HS-27A (cell line): Measurements from ENCODE around the gene QPRT.
"Not testable (repeated sequence)": the region's sequence is repeated elsewhere in the genome, so short reads cannot be mapped to it uniquely, and the experiment has no call there.

Source experiments
- DNase-seq: peaks from one replicate; pipeline ENCODE4 v3.0.0-alpha.2; 2012; ENCODE audit warnings: low read depth, missing footprints

The QPRT gene

DNA sequence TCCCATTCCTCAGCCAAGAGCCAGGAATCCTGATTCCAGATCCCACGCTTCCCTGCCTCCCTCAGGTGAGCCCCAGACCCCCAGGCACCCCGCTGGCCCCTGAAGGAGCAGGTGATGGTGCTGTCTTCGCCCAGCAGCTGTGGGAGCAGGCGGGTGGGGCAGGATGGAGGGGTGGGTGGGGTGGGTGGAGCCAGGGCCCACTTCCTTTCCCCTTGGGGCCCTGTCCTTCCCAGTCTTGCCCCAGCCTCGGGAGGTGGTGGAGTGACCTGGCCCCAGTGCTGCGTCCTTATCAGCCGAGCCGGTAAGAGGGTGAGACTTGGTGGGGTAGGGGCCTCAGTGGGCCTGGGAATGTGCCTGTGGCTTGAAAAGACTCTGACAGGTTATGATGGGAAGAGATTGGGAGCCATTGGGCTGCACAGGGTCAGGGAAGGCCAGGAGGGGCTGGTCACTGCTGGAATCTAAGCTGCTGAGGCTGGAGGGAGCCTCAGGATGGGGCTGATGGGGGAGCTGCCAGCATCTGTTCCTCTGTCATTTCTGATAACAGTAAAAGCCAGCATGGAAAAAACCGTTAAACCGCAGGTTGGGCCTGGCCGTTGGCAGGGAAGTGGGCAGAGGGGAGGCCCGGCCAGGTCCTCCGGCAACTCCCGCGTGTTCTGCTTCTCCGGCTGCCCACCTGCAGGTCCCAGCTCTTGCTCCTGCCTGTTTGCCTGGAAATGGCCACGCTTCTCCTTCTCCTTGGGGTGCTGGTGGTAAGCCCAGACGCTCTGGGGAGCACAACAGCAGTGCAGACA, 15.8 kb upstream of the QPRT start, which contains the start of gene SPN:
SPN (plus strand) TSS at position 232 of the 791 bp plus-strand sequence; CDS start at position 714, 482 bp downstream.
- DNase-seq, result no peak

DNA sequence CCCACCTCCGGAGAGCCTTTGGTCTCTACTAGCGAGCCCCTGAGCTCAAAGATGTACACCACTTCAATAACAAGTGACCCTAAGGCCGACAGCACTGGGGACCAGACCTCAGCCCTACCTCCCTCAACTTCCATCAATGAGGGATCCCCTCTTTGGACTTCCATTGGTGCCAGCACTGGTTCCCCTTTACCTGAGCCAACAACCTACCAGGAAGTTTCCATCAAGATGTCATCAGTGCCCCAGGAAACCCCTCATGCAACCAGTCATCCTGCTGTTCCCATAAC, 15.2 kb upstream of the QPRT start:
- DNase-seq, result no peak

DNA sequence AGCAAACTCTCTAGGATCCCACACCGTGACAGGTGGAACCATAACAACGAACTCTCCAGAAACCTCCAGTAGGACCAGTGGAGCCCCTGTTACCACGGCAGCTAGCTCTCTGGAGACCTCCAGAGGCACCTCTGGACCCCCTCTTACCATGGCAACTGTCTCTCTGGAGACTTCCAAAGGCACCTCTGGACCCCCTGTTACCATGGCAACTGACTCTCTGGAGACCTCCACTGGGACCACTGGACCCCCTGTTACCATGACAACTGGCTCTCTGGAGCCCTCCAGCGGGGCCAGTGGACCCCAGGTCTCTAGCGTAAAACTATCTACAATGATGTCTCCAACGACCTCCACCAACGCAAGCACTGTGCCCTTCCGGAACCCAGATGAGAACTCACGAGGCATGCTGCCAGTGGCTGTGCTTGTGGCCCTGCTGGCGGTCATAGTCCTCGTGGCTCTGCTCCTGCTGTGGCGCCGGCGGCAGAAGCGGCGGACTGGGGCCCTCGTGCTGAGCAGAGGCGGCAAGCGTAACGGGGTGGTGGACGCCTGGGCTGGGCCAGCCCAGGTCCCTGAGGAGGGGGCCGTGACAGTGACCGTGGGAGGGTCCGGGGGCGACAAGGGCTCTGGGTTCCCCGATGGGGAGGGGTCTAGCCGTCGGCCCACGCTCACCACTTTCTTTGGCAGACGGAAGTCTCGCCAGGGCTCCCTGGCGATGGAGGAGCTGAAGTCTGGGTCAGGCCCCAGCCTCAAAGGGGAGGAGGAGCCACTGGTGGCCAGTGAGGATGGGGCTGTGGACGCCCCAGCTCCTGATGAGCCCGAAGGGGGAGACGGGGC, 14.7 kb upstream of the QPRT start:
- DNase-seq, result no peak

DNA sequence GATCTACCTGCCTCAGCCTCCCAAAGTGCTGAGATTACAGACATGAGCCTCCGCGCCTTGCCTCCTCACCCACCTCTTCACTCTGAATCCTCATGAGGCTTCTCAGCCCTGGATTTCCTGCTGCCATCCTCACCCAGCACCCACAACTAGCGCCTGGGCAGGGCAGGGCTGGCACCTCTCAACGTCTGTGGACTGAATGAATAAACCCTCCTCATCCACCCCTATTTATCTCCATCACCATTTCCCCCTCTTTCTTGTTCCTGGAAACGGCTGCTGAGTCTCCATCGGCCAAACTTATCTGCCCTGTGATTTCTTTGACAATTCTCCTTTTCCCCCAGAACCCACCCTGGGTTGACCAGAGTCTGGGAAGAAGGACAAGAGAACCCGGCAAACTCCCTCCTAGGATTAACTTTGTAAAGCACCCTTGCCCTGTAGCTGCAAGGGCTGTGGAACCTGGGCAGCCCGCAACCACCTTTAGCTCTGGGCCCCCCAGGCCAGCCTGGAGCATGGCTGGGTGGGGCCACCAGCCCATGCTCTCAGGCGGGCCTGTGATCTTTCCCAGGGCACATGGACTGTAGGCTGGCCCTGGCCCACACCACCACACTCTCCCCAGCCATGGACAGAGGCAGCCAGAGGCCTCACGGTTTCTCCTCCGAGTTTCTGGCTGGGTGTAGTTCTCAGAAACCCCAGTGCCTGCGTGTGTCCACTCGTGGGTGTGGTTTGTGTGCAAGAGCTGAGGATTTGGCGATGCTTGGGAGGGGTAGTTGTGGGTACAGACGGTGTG, 13.5 kb upstream of the QPRT start:
- no peak for DNase-seq

DNA sequence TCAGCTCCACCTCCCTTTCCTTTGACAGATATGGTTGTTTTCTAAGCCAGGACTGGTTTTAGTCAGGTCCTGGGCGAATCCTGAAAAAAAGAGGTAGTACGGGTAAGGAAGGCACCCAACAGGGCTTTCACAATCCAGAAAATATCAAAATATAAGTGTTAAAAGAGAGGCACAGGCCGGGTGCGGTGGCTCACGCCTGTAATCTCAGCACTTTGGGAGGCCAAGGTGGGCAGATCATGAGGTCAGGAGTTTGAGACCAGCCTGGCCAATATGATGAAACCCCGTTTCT, 11.7 kb upstream of the QPRT start:
- not testable (repeated sequence) for DNase-seq

DNA sequence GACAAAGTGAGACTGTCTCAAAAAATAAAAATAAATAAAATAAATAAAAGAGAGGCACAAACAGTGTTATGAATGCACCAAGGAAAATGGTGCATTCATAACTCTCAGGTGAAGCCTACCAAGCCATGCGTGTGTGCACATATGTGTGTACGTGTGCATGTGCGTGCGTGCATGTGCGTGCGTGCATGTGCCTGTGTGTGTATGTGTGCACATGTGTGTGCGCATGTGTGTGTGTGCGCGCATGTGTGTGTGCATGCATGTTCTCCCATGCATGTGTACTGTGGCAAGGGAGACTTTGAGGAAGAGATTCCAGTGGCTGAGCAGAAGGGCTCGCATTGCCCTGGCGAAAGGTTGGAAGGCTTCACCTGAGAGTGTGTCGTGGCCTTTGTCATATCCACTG, 11.2 kb upstream of the QPRT start:
- DNase-seq, result no peak

DNA sequence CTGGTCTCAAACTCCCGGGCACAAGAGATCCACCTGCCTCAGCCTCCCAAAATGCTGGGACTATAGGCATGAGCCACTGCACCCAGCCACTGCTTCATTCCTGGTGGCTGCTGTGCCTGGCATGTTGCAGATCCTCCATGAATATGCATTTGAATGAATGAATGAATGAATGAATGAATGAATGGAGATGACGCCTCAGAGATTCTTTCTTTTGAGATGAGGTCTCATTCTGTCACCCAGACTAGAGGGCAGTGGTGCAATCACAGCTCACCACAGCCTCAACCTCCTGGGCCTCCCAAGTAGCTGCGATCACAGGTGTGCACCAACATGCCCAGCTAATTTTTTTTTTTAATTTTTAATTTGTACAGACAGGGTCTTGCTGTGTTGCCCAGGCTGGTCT, 10.7 kb upstream of the QPRT start:
- no peak for DNase-seq

DNA sequence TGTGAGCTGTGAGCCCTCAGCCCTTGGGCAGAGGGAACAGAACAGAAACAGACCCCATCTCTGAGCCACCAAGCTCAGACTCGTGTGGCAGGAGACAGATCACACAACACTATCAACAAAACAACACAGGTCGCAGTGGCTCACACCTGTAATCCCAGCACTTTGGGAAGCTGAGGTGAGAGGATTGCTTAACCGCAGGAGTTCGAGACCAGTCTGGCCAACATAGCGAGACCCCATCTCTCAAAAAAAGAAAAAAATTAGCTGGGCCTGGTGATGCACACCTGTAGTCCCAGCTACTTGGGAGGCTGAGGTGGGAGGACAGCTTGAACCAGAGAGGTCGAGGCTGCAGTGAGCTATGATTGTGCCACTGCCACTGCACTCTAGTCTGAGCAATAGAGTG, 5.5 kb upstream of the QPRT start:
- DNase-seq, result no peak

DNA sequence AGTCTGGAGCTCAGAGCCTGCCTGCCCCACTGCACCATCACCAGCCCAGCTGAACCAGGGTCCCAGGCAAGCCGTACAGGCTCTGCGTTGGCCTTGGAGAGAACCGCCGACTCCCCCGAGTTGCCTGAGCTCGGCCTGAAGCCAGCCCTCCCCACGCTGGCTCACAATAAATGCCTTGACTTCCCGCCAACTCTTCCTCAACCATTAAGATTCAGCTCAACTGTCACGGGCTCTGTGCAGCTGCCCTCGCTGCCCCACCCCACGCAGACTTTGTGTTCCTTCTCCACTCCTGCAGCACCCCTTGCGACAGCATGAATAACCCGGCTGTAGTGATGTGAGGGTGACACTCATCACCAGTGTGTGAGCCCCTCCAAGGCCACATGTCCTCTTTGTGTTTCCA, 4.8 kb upstream of the QPRT start:
- DNase-seq, result no peak

DNA sequence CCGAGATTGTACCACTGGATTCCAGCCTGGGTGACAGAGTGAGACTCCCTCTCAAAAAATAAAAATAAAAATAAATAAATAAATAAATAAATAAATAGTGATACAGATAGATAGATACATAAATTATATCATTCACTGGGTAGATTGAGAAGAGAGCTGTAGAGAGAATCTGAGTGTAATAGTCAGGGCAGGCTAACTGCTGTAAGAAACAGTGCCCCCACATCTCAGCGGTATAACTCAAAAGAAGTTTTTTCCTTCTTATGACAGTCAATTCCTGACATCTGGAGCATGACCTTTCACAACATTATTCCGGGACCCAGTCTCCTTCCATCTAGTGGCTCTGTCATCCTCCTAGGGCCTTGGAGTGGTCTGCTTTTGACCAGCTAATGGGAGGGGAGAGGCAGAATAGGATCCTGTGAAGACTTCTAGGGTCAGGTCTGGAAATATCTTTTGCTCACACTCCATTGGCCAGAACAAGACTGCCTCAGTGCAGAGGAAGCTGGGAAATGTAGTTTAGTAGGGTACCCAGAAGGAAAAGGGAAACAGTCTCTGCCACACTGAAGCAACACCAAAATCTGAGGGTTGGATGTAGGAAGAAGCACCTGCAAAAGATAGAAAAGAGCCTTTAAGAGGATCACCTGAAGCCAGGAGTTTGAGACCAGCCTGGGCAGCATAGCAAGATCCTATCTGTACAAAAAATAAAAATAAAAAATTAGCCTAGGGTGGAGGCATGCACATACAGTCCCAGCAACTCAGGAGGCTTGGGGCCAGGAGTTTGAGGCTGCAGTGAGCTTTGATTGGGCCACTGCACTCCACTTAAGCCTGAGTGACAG, 3.0 kb upstream of the QPRT start:
- DNase-seq, result no peak

DNA sequence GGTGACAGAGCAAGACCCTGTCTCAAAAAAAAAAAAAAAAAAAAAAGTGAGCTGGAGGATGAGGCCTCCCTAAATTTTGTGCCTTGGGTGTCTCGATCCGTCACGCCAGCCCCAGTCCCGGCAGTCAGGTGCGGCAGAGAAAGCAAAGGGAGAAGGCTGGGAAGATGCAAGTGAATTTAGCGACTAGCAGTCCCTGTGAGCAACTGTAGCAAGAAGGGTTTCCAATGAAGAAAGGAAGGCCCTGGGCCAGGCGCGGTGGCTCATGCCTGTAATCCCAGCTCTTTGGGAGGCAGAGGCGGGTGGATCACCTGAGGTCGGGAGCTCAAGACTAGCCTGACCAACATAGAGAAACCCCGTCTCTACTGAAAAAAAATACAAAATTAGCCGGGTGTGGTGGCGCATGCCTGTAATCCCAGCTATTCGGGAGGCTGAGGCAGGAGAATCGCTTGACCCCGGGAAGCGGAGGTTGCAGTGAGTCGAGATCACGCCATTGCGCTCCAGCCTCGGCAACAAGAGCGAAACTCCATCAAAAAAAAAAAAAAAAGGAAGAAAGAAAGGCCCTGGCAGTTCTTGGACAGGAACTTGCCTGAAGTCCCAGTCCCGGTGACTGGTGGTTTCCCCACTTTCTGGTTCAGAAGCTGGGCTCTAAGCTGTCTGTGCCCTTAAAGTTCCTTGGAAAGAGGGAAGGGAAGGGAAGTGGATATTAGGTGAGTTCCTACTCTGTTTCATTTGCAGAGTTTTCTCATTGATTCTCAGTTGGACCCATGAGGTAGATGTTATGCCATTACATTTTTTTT, 1.8 kb upstream of the QPRT start:
- DNase-seq, result no peak

DNA sequence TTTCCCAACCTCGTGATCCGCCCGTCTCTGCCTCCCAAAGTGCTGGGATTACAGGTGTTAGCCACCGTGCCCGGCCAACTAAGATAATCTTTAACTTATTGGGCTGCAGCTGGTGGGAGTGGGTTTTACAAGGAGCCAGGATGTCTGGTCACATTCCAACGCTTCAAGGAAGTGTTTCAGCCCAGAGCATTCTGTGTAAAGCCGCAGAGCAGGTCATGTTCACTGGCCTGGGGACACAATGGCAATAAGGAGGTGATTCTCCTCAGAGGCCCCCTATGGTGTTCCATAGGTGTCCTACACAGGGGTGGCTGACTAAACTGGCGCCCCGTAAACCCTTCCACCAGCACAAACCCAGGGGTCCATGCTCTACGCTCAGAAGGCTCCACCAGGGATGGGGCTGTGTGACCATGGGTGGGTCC, 1.2 kb downstream of the QPRT start:
- no peak for DNase-seq

DNA sequence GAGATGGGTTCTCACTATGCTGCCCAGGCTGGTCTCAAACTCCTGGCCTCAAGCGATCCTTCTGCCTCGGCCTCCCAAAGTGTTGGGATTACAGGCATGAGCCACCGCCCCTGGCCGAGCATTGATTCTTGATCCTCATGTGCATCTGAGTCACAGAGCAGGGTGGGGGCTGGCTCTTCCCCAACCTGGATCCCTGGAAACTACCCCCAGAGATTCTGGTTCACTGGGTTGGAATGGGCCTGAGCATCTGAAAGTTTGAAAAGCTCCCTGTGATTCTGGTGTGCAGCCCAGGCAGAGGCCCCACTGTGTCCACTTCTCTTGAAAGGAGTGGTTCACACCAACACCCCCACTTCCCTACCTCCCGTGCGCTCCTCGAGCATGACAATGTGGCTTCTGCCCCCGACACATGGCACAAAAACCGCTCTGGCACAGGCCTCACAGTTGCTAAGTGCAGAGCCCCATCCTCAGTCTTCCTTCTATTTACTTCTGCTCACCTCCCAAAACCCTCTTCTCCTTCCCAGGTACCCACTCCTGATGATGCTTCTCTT, 4.6 kb downstream of the QPRT start:
- DNase-seq, result no peak

DNA sequence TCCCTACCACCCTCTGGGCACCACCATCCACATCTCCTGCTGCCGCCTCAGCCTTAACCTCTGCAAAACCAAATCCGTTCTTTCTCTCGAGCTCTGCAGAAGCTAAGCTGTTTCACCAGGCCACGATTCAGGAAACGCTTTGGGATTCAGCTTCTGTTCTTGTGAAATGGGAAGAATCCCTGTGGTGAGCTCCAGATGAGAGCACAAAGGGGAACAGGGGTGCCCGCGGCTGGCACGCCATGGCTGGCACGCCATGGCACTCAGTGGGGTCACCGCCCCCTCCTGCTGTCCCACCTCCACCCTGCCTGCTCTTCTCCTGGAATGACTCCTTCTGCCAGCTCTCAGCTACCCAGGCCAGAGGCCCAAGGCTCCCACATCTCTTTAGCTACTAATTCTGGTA, 5.7 kb downstream of the QPRT start:
- DNase-seq, result no peak

DNA sequence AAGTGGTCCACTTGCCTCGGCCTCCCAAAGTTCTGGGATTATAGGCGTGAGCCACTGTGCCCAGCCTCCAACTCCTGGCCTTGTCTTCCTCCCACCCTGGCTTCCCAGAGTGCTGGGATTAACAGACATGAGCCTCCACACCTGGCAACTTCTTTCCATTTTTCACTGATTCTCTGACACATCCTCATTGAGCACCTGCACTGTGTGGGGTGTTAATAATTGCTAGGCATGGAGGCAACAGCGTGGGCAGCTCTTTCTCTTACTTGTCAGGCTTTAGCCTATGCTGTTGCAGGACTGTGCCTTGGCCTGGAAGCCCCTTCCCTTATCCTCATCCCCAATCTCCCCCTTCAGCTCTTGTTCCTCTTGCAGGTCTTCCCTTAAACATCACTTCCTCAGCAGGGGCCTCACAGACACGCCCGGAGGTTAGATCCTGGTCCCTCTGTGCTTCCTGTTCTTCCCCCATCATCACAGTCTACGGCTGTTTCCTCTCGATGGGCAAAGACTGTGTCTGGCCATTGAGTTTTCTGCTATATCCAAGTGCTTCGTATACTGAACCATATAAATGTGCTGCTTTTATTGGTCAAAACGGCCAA, 7.9 kb downstream of the QPRT start:
- no peak for DNase-seq

DNA sequence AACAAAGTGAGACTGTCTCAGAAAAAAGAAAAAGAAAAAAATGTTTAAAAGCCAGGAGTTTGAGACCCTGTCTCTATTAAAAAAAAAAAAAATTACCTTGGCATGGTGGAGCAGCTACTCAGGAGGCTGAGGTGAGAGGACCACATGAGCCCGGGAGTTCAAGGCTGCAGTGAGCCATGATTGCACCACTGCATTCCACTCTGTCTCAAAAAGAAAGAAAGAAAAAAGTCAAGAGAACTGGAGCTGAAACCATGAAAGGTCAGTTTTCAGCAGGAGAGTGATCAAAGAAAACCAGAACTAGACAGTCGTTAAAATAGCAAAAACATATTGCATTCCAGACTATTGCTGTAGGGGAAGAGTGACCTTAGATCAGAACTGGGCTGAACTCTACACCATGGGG, 8.8 kb downstream of the QPRT start:
- no peak for DNase-seq

DNA sequence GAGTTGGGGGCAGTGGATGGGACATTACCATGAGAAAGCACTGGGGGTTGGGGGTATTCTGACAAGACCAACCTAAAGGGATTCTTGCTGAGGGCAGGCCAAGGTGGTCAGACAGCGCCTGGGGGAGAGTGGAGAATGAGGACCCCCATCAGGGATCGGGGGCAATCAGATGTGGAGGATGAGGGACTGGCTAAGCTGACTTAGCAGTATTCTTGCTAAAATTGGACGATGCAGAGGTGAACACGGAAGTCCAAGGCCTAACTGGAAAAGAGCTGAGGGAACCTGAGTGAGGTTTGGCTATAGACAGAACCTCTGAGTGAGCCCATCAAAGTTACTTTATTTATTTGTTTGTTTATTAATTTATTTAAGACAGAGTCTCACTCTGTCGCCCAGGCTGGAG, 9.2 kb downstream of the QPRT start:
- DNase-seq, result no peak

DNA sequence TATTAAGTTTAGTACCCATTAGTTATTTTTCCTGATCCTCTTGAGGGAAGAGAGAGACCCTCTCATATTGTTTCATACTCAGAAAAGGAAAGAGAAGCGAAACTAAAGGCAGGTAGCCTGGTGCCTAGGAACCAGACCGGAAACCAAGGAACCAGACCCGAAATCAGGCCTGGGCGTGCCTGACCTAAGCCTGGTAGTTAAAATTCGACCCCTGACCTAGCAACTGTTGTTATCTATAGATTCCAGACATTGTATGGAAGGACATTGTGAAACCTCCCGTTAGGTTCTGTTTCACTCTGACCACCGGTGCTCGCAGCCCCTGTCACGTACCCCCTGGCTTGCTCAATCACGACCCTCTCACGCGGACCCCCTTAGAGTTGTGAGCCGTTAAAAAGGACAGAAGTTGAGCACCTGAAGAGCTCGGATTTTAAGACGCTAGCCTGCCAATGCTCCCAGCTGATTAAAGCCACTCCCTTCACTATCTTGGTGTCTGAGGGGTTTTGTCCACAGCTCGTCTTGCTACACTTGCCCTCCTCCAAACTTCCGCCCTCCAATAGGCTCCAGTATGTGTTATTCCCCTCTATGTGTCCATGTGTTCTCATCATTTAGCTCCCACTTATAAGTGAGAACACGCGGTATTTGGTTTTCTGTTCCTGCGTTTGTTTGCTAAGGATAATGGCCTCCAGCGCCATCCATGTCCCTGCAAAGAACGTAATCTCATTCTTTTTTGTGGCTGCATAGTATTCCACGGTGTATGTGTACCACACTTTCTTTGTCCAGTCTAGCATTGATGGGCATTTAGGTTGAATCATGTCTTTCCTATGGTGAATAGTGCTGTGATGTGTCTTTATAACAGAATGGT, 10.7 kb downstream of the QPRT start:
- not testable (repeated sequence) for DNase-seq

DNA sequence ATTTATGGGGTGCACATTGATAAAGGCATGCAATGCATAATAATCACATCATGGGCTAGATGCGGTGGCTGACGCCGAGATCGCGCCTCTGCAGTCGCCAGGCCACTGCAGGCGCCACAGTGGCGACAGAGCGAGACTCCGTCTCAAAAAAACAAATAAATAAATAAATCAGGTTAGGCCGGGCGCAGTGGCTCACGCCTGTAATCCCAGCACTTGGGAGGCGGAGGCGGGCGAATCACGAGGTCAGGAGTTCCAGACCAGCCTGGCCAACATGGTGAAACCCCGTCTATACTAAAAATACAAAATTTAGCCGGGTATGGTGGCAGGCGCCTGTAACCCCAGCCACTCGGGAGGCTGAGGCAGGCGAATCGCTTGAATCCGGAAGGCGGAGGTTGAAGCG, 13.6 kb downstream of the QPRT start:
- DNase-seq, result not testable (repeated sequence)
